A673 (cell line): Measurements from ENCODE around the gene DNAJC28. TPM values are rescaled to one million over a fixed set of nuclear protein-coding genes. Genes with fewer than 3 reads are reported as not detected.

Experiments used
- BruUV-seq: library from RNA; stranded (reverse); fragments of 400-500 nt; replicated peaks from 2 replicates; lab custom pipeline; 2021; lab: Mats Ljungman, UMichigan
- CTCF ChIA-PET: fragments of 300-600 bp; sonication (Branson Sonifier 250); formaldehyde crosslinking; loops from one replicate; lab custom pipeline; 2022; ENCODE audit warnings: antibody characterized with exemption; lab: Charles Lee
- POLR2A ChIA-PET: fragments of 300-600 bp; sonication (Branson Sonifier 250); formaldehyde crosslinking; loops from one replicate; lab custom pipeline; 2022; ENCODE audit warnings: antibody characterized with exemption; ENCODE audit not compliant: low non-redundant PET; lab: Charles Lee
- DNase-seq: peaks from one replicate; pipeline ENCODE4 v3.0.0-alpha.2; 2015; ENCODE audit warnings: low spot score
- H3K27ac ChIP-seq: fragments of 200-600 bp; sonication (generic); 2 replicates; pipeline ENCODE4 v1.5.1; 2016; ENCODE audit warnings: mixed run types, low read depth, mild to moderate bottlenecking, mixed read lengths, antibody characterized with exemption, low read length; ENCODE audit not compliant: poor library complexity, severe bottlenecking
- H3K27me3 ChIP-seq: fragments of 200-600 bp; sonication (generic); replicated peaks from 2 replicates; pipeline ENCODE4 v1.6.1; 2017; ENCODE audit warnings: mixed run types, low read depth, mild to moderate bottlenecking, mixed read lengths, antibody characterized with exemption, low read length; ENCODE audit not compliant: insufficient read depth, poor library complexity
- H3K36me3 ChIP-seq: fragments of 200-600 bp; sonication (generic); 2 replicates; pipeline ENCODE4 v1.6.1; 2016; ENCODE audit warnings: mixed run types, mild to moderate bottlenecking, mixed read lengths, antibody characterized with exemption, low read length; ENCODE audit not compliant: insufficient read depth, poor library complexity, severe bottlenecking
- H3K4me1 ChIP-seq: fragments of 200-600 bp; sonication (generic); 2 replicates; pipeline ENCODE4 v1.6.1; 2017; ENCODE audit warnings: mixed run types, mild to moderate bottlenecking, mixed read lengths, antibody characterized with exemption, low read length; ENCODE audit not compliant: insufficient read depth, poor library complexity, severe bottlenecking
- H3K4me3 ChIP-seq: fragments of 200-600 bp; sonication (generic); 2 replicates; pipeline ENCODE4 v1.5.1; 2016; ENCODE audit warnings: low read depth, mixed run types, mild to moderate bottlenecking, mixed read lengths, low read length; ENCODE audit not compliant: poor library complexity, severe bottlenecking
- H3K9me3 ChIP-seq: fragments of 200-600 bp; sonication (generic); 2 replicates; pipeline ENCODE4 v1.6.1; 2016; ENCODE audit warnings: mixed run types, low read depth, mild to moderate bottlenecking, mixed read lengths, antibody characterized with exemption, low read length; ENCODE audit not compliant: poor library complexity, severe bottlenecking
- CTCF ChIP-seq: fragments of 300-800, 200-600 bp; sonication (generic); conservative IDR thresholded peaks from 2 replicates; pipeline ENCODE4 v1.5.1; 2017; ENCODE audit warnings: low read depth, mild to moderate bottlenecking, antibody characterized with exemption, low read length, moderate library complexity, mixed read lengths
- EZH2 ChIP-seq: fragments of 200-600 bp; sonication (generic); IDR thresholded peaks from 2 replicates; pipeline ENCODE4 v1.6.1; 2017; ENCODE audit warnings: borderline replicate concordance, low read depth, mild to moderate bottlenecking, mixed read lengths, antibody characterized with exemption, low read length; ENCODE audit not compliant: poor library complexity, severe bottlenecking
- intact Hi-C: fragments of 100-400 bp; cut with micrococcal nuclease; formaldehyde crosslinking; loops from one replicate; pipeline ENCODE4 v1.10.0; 2022; ENCODE audit not compliant: unreplicated experiment
- total RNA-seq: library from RNA; stranded (reverse); gene quantifications from 2 replicates; pipeline ENCODE4 v1.2.3, GENCODE V29; 2021

The DNAJC28 gene
- total RNA-seq, 1 experiment from 2014 or later, result 1.7 TPM

- H3K27me3 ChIP-seq, result no peaks in the 10 kb centered on the region
- H3K4me3 ChIP-seq, result no peak overlapping the region
- BruUV-seq, result no TSS peak
- DNase-seq, result no peak
- H3K36me3 ChIP-seq, result peaks cover 63% of the 10 kb centered on the region
- no peaks in the 10 kb centered on the region for H3K9me3 ChIP-seq
- no peaks in the 10 kb centered on the region for H3K4me1 ChIP-seq
- TF ChIP-seq EZH2 (no peak), CTCF (no peak)
- H3K27ac ChIP-seq, result no peak overlapping the region
- CTCF ChIA-PET, result no interaction called here
- POLR2A ChIA-PET, result no interaction called here
- intact Hi-C loops, result no loop called here
Observed at GRCh38 chr21:33522953-33523349, 31.4 kb upstream of the DNAJC28 start.

GRCh38 chr21:33522297-33522952, 30.9 kb upstream of the DNAJC28 start:
- TF ChIP-seq CTCF (no peak), EZH2 (no peak)
- ChIA-PET CTCF (no interaction called here), POLR2A (no interaction called here)
- intact Hi-C loops, result no loop called here
- no peak for DNase-seq
- Histone ChIP-seq H3K27ac (no peak overlapping the region), H3K4me3 (no peak overlapping the region), H3K9me3 (no peaks in the 10 kb centered on the region), H3K27me3 (no peaks in the 10 kb centered on the region), H3K36me3 (peaks cover 63% of the 10 kb centered on the region), H3K4me1 (no peaks in the 10 kb centered on the region)
- no TSS peak for BruUV-seq

- Histone ChIP-seq H3K4me1 (no peaks in the 10 kb centered on the region), H3K4me3 (no peak overlapping the region), H3K27me3 (no peaks in the 10 kb centered on the region), H3K9me3 (no peaks in the 10 kb centered on the region), H3K27ac (no peak overlapping the region), H3K36me3 (peaks cover 72% of the 10 kb centered on the region)
- no peak for DNase-seq
- ChIA-PET CTCF (no interaction called here), POLR2A (no interaction called here)
- TF ChIP-seq EZH2, result no peak
- no peak for TF ChIP-seq CTCF
- intact Hi-C loops, result no loop called here
- BruUV-seq, result no TSS peak
Observed at GRCh38 chr21:33518899-33519298, 27.4 kb upstream of the DNAJC28 start.
